ENCODE results near the gene AKTIP.
"Not testable (repeated sequence)": the region's sequence is repeated elsewhere in the genome, so short reads cannot be mapped to it uniquely, and the experiment has no call there.

The AKTIP gene

GRCh38 chr16:53515259-53515658, 12.2 kb upstream of the AKTIP start:
- no peak for DNase-seq (ENCODE audit: low spot score)

GRCh38 chr16:53512795-53513194, 9.8 kb upstream of the AKTIP start:
- DNase-seq (ENCODE audit: low spot score): not testable (repeated sequence)

GRCh38 chr16:53511403-53512280, 8.6 kb upstream of the AKTIP start:
- DNase-seq (ENCODE audit: low spot score): no peak

- DNase-seq (ENCODE audit: low spot score): no peak
These were observed 8.0 kb upstream of the AKTIP start for GRCh38 chr16:53511084-53511402.

GRCh38 chr16:53510704-53511070, 7.7 kb upstream of the AKTIP start:
- no peak for DNase-seq (ENCODE audit: low spot score)

GRCh38 chr16:53509906-53510703, 7.1 kb upstream of the AKTIP start:
- peak; percentile 75 for DNase-seq (ENCODE audit: low spot score)

GRCh38 chr16:53507464-53508179, 4.6 kb upstream of the AKTIP start:
- no peak for DNase-seq (ENCODE audit: low spot score)

GRCh38 chr16:53506254-53506653, 3.2 kb upstream of the AKTIP start:
- no peak for DNase-seq (ENCODE audit: low spot score)

- no peak for DNase-seq (ENCODE audit: low spot score)
These were observed 1.7 kb upstream of the AKTIP start for GRCh38 chr16:53504665-53505064.

- DNase-seq (ENCODE audit: low spot score): no peak
These were observed 1.1 kb upstream of the AKTIP start for GRCh38 chr16:53503991-53504663.

GRCh38 chr16:53503270-53503923, 388 bp upstream of the AKTIP start:
- peak; percentile 99 for DNase-seq (ENCODE audit: low spot score)

- no peak for DNase-seq (ENCODE audit: low spot score)
These were observed 1.7 kb downstream of the AKTIP start for GRCh38 chr16:53501216-53501859.

- DNase-seq (ENCODE audit: low spot score): no peak
These were observed 4.0 kb downstream of the AKTIP start for GRCh38 chr16:53498984-53499383.

GRCh38 chr16:53495325-53495724, 7.7 kb downstream of the AKTIP start:
- DNase-seq (ENCODE audit: low spot score): no peak

GRCh38 chr16:53494636-53495035, 8.4 kb downstream of the AKTIP start:
- no peak for DNase-seq (ENCODE audit: low spot score)

- DNase-seq (ENCODE audit: low spot score): no peak
These were observed 10.5 kb downstream of the AKTIP start for GRCh38 chr16:53492503-53492902.

- DNase-seq (ENCODE audit: low spot score): no peak
These were observed 13.3 kb downstream of the AKTIP start for GRCh38 chr16:53489755-53490154.

GRCh38 chr16:53486230-53486629, 16.8 kb downstream of the AKTIP start:
- no peak for DNase-seq (ENCODE audit: low spot score)

GRCh38 chr16:53484542-53484941, 18.5 kb downstream of the AKTIP start:
- DNase-seq (ENCODE audit: low spot score): no peak

GRCh38 chr16:53482123-53482522, 20.9 kb downstream of the AKTIP start:
- DNase-seq (ENCODE audit: low spot score): no peak

GRCh38 chr16:53480394-53480793, 22.6 kb downstream of the AKTIP start:
- no peak for DNase-seq (ENCODE audit: low spot score)

Data from germinal center (tissue), 1 donor.